HG03442 (cell line): Measurements from ENCODE around the gene SBK2.

Experiments
- ATAC-seq: cut with Tn5 transposase; IDR thresholded peaks from one replicate; pipeline ENCODE4 v1.9.1; 2021; ENCODE audit warnings: mild to moderate bottlenecking, moderate library complexity; ENCODE audit not compliant: unreplicated experiment

The SBK2 gene

GRCh38 chr19:55487924-55488687 lies 48.8 kb downstream of the SBK2 start, which contains the start of gene SSC5D:
Gene SSC5D, plus strand, starts transcription at chr19:55488436. Its CDS starts 154 bp downstream, at chr19:55488590.
- ATAC-seq: no peak

GRCh38 chr19:55486971-55487923 lies 49.7 kb downstream of the SBK2 start:
- ATAC-seq: no peak

GRCh38 chr19:55486043-55486970 lies 50.6 kb downstream of the SBK2 start:
- ATAC-seq: no peak

GRCh38 chr19:55485439-55486011 lies 51.4 kb downstream of the SBK2 start:
- no peak for ATAC-seq

GRCh38 chr19:55484593-55485438 lies 52.1 kb downstream of the SBK2 start, which contains the start of gene NAT14:
Gene NAT14, plus strand, starts transcription at chr19:55485188. Its CDS starts 521 bp downstream, at chr19:55485709.
- no peak for ATAC-seq

- no peak for ATAC-seq
These were observed 53.0 kb downstream of the SBK2 start for GRCh38 chr19:55483706-55484592.

- no peak for ATAC-seq
These were observed 53.8 kb downstream of the SBK2 start for GRCh38 chr19:55482967-55483705.

- no peak for ATAC-seq
These were observed 54.6 kb downstream of the SBK2 start for GRCh38 chr19:55482156-55482961.

- no peak for ATAC-seq
These were observed 55.2 kb downstream of the SBK2 start for GRCh38 chr19:55481794-55482155.

GRCh38 chr19:55481148-55481793 lies 55.7 kb downstream of the SBK2 start:
- ATAC-seq: no peak

- ATAC-seq: no peak
These were observed 57.3 kb downstream of the SBK2 start for GRCh38 chr19:55479451-55480230.

- no peak for ATAC-seq
These were observed 57.9 kb downstream of the SBK2 start for GRCh38 chr19:55479045-55479444.
